Transverse colon (tissue), 4 donors: Measurements from ENCODE around the gene NHS.

Source experiments
- EP300 ChIP-seq: sonication (generic); formaldehyde crosslinking; IDR thresholded peaks from one replicate; pipeline ENCODE4 v1.6.1; 2017; ENCODE audit warnings: antibody characterized with exemption, low read depth
- POLR2A ChIP-seq: fragments of 450-650 bp; IDR thresholded peaks from one replicate; pipeline ENCODE4 v1.6.1; 2016; ENCODE audit warnings: antibody characterized with exemption, mild to moderate bottlenecking, moderate library complexity
- POLR2AphosphoS5 ChIP-seq, 3 donors: sonication (generic); formaldehyde crosslinking; IDR thresholded peaks; one replicate each; pipeline ENCODE4 v1.6.1; 2016; ENCODE audit warnings: antibody characterized with exemption in 3 of 3
- TF ChIP-seq, protein P1 (sequence below), 5 experiments: fragments of 200-600 bp in 3 of 5; fragments of 450-650 bp in 2 of 5; sonication (generic) in 3 of 5; IDR thresholded peaks; 1 replicate in 2 of 5; 2 replicates in 3 of 5; pipeline ENCODE4 v1.5.1; 2016 to 2017; ENCODE audit warnings: antibody characterized with exemption in 5 of 5, inconsistent platforms in 3 of 5, mild to moderate bottlenecking in 2 of 5, moderate library complexity in 1 of 5

DNA sequence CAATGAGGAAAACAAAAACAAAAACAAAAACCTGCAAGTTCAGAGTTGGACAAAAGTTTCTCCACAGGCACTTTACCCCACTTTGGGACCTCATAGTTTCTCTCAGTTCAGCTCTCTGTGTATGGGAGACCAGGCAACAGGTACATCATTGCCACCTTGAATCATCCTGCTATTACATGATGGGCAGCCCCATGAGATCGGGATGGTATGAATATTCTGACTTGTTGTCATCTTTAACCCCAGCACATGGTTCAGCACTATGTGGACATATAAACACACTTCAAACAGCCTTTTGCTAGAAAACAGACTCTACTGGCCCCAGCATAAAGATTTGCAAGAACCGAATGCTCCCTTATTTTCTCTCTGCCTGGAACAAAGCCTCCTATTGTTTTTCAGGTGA is 185.4 kb downstream of the NHS start:
- TF ChIP-seq, protein P1, sequence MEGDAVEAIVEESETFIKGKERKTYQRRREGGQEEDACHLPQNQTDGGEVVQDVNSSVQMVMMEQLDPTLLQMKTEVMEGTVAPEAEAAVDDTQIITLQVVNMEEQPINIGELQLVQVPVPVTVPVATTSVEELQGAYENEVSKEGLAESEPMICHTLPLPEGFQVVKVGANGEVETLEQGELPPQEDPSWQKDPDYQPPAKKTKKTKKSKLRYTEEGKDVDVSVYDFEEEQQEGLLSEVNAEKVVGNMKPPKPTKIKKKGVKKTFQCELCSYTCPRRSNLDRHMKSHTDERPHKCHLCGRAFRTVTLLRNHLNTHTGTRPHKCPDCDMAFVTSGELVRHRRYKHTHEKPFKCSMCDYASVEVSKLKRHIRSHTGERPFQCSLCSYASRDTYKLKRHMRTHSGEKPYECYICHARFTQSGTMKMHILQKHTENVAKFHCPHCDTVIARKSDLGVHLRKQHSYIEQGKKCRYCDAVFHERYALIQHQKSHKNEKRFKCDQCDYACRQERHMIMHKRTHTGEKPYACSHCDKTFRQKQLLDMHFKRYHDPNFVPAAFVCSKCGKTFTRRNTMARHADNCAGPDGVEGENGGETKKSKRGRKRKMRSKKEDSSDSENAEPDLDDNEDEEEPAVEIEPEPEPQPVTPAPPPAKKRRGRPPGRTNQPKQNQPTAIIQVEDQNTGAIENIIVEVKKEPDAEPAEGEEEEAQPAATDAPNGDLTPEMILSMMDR (IDR thresholded peaks at IDR 0.05), result no peak
- TF ChIP-seq EP300 (no peak), POLR2A (no peak), POLR2AphosphoS5 (IDR thresholded peaks at IDR 0.05) (no peak)
